Activated naive CD4-positive, alpha-beta T cell treated with anti-CD3 and anti-CD28 coated beads, Interleukin-2, amount 10 ng/mL, durations not matched to agents 7 days and 5 days (primary cell): ENCODE measurements around the gene MTHFS.

Experiments used
- CTCF ChIA-PET: fragments of 350-600 bp; sonication (Branson Sonifier 250); formaldehyde crosslinking; loops from one replicate; lab custom pipeline; 2021; ENCODE audit warnings: antibody characterized with exemption; lab: Charles Lee
- DNase-seq: peaks from one replicate; pipeline ENCODE4 v3.0.0-alpha.2; 2020
- H3K27ac Mint-ChIP-seq: one replicate; pipeline ENCODE4 v1.8.0; 2021; ENCODE audit warnings: mild to moderate bottlenecking, moderate library complexity, mixed read lengths
- H3K27me3 Mint-ChIP-seq: one replicate; pipeline ENCODE4 v1.8.0; 2021; ENCODE audit warnings: mild to moderate bottlenecking, mixed read lengths
- H3K36me3 Mint-ChIP-seq: one replicate; pipeline ENCODE4 v1.8.0; 2021; ENCODE audit warnings: mixed read lengths
- H3K4me1 Mint-ChIP-seq: one replicate; pipeline ENCODE4 v1.8.0; 2021; ENCODE audit warnings: mixed read lengths
- H3K4me3 Mint-ChIP-seq: one replicate; pipeline ENCODE4 v1.8.0; 2021; ENCODE audit warnings: mild to moderate bottlenecking, moderate library complexity, mixed read lengths
- H3K9me3 Mint-ChIP-seq: one replicate; pipeline ENCODE4 v1.8.0; 2021; ENCODE audit warnings: mixed read lengths

Gene MTHFS

DNA sequence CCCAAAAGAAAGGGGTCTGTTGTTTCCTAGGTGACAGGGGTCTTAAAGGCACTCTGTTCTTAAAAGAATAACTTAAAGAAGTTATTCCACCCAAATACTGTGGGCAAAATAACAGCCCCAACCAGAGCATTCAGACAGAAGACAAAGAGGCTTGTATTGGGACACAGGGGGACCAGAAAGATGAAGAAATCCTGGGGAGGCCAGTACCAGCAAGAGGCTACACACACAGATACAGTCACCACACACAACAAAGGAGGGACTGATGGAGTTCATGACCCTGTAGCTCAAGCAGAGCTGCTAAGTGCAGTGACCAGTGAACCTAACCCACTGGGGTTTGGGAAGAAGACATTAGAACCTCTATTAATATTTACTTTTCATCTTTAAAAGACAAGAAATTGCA, 59.0 kb downstream of the MTHFS start:
- Mint-ChIP-seq H3K9me3 (no peaks in the 10 kb centered on the region), H3K4me1 (no peaks in the 10 kb centered on the region), H3K27ac (no peak overlapping the region), H3K36me3 (peaks cover 28% of the 10 kb centered on the region), H3K27me3 (no peaks in the 10 kb centered on the region), H3K4me3 (no peak overlapping the region)
- DNase-seq, result no peak
- CTCF ChIA-PET, result interaction anchor here (0.8 to 1.5 kb wide), 2 partner anchors 12 to 1345 kb away, joined by 3 to 4 read pairs; no protein-coding TSS in a partner anchor

DNA sequence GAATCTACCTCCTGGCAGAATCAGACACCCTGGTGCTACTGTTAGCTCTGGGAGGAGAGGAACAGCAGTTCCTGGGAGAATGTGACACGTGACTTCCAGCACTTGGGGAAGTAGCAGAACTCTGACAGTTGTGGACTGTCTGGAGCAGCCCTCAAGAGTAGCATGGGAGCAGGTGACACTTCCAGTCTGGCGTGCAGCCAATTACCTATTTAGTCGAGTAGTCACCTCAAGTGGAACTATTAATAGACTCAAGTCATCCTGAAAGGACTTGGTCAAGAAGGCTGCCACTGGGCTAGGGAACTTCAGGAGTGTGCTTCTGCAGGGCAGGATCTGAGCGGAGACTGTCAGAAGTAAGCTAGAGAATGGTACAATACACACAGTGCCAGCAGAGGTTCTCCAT, 62.3 kb downstream of the MTHFS start:
- no peak for DNase-seq
- Mint-ChIP-seq H3K4me3 (no peak overlapping the region), H3K27ac (no peak overlapping the region), H3K27me3 (no peaks in the 10 kb centered on the region), H3K9me3 (no peaks in the 10 kb centered on the region), H3K36me3 (peaks cover 28% of the 10 kb centered on the region), H3K4me1 (peaks cover 7% of the 10 kb centered on the region)
- CTCF ChIA-PET, result interaction anchor here (1.6 kb wide), 1 partner anchor 20 kb away, joined by 6 read pairs; no protein-coding TSS in a partner anchor

DNA sequence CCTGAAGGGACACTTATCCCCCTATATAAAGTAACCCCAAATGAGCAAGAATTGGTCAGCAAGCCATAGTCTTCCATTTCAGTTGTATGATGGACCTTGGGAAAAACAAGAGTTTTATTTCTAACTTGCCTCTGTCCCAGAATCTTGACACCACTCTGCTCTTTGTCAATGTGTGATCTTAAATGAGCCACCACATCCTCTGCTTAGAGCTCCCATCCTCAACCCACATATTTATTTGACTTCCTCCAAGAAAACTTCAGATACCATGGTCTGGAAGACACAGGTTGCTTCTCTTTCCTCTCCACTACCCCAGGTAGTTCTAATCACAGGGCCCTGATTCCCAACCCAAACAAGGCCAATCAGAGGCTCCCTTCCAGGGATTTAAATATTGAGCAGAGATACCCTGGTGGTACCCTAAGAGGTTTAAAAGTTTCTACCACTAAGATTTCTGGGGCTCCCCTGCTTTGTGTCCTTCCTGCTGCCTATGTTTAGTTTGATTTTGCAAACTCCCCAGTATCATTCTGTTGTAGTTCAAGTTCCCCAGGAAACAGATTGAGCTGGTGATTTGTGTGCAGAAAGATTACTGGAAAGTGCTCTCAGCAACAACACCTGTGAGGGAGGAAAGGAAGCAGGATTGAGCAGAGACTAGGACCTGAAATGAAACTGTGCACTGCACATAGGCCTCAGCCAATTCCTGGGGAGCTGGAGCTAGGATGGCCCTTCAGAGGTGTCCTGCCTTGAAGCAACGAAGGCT, 64.3 kb downstream of the MTHFS start:
- H3K27ac Mint-ChIP-seq, result no peak overlapping the region
- H3K4me3 Mint-ChIP-seq, result no peak overlapping the region
- CTCF ChIA-PET, result interaction anchor here (1.2 to 1.6 kb wide), 2 partner anchors 17 to 21 kb away, joined by 4 to 8 read pairs; no protein-coding TSS in a partner anchor
- peaks cover 7% of the 10 kb centered on the region for H3K4me1 Mint-ChIP-seq
- H3K27me3 Mint-ChIP-seq, result no peaks in the 10 kb centered on the region
- H3K9me3 Mint-ChIP-seq, result no peaks in the 10 kb centered on the region
- peaks cover 22% of the 10 kb centered on the region for H3K36me3 Mint-ChIP-seq
- DNase-seq, result no peak

DNA sequence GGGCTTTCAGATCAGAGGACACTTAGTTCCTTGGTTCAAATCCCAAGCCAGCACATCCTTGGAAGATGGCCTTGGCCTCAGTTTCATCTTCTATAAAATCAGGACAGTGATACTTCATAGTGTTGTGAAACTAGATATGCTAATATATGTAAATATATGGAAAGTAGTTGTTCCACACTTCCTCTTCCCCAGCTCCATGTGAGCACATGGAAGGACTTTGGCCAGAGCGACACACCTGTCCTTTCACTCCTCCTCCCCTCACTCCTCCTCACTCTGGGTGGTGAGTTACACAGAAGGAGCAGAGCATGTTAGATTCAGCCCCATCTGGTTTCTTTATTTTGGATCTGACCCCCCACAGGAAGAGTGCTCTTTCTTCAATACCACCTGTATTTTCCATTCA, 65.2 kb downstream of the MTHFS start:
- peaks cover 18% of the 10 kb centered on the region for H3K36me3 Mint-ChIP-seq
- CTCF ChIA-PET, result no interaction called here
- H3K4me1 Mint-ChIP-seq, result peaks cover 7% of the 10 kb centered on the region
- no peak overlapping the region for H3K27ac Mint-ChIP-seq
- H3K9me3 Mint-ChIP-seq, result no peaks in the 10 kb centered on the region
- H3K4me3 Mint-ChIP-seq, result no peak overlapping the region
- DNase-seq, result no peak
- no peaks in the 10 kb centered on the region for H3K27me3 Mint-ChIP-seq

DNA sequence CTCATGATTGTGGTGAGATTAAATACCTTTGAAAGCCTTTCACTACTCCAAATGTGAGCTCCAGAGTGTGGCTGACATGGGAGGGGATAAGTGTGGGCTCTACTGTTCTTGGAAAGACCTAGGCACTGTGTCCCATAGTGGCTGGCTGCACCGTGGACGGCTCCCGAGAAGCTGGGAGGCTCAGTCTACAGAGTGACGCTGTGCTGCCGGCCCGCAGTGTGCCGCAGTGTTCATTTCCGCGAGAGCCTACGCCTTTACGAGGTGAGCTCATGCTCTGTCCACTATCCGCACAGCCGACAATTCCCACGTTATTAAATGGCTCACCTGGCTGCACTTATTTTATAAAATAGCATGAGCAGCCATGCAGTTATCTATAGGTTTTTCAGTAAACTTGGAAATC, 66.9 kb downstream of the MTHFS start:
- Mint-ChIP-seq H3K27me3 (no peaks in the 10 kb centered on the region), H3K9me3 (no peaks in the 10 kb centered on the region), H3K4me1 (peaks cover 7% of the 10 kb centered on the region), H3K36me3 (peaks cover 14% of the 10 kb centered on the region), H3K4me3 (no peak overlapping the region), H3K27ac (no peak overlapping the region)
- CTCF ChIA-PET, result no interaction called here
- DNase-seq, result no peak

DNA sequence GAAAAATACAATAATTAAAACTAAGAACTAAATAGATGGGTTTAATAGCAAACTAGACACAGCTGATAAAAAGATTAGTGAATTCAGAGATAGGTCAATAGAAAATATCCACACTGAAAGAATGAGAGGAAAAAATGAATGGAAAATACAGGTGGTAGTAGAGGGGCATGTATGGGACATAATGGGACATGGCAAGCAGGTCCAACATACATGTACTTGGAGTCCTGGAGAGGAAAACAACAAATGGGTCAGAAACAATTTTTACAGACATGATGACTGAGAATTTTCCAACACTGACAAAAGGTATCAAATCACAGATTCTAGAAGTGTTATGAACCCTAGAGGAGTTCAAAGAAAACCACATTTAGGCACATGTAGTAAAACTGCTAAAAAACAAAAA, 68.4 kb downstream of the MTHFS start:
- H3K27ac Mint-ChIP-seq, result no peak overlapping the region
- no peak overlapping the region for H3K4me3 Mint-ChIP-seq
- H3K9me3 Mint-ChIP-seq, result no peaks in the 10 kb centered on the region

DNA sequence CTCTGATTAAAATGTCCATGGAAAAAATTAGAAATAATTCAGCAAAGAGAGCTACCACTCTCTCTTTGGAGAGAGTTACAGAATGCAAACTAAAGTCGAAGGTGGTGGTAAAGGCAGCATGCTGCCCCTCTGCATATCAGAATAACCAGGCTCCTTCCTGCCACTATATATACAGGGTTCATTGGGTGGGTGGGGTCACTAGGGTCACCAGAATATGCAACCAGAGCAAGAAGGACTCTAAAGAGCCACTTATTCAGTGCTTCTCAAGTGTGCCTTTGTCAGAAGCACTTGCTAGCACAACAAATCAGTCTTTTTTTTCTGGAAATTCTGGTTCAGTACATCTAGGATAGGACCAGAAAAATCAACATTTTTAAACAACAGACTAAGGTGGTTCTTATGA, 70.0 kb downstream of the MTHFS start:
- peaks cover 2% of the 10 kb centered on the region for H3K36me3 Mint-ChIP-seq
- H3K27ac Mint-ChIP-seq, result no peak overlapping the region
- H3K27me3 Mint-ChIP-seq, result no peaks in the 10 kb centered on the region
- CTCF ChIA-PET, result no interaction called here
- H3K4me1 Mint-ChIP-seq, result no peaks in the 10 kb centered on the region
- no peaks in the 10 kb centered on the region for H3K9me3 Mint-ChIP-seq
- H3K4me3 Mint-ChIP-seq, result no peak overlapping the region
- no peak for DNase-seq

More for the DNA sequence above, 68.4 kb downstream of the MTHFS start:
- Mint-ChIP-seq H3K36me3 (peaks cover 6% of the 10 kb centered on the region), H3K27me3 (no peaks in the 10 kb centered on the region), H3K4me1 (peaks cover 7% of the 10 kb centered on the region)
- no peak for DNase-seq
- CTCF ChIA-PET, result no interaction called here

DNA sequence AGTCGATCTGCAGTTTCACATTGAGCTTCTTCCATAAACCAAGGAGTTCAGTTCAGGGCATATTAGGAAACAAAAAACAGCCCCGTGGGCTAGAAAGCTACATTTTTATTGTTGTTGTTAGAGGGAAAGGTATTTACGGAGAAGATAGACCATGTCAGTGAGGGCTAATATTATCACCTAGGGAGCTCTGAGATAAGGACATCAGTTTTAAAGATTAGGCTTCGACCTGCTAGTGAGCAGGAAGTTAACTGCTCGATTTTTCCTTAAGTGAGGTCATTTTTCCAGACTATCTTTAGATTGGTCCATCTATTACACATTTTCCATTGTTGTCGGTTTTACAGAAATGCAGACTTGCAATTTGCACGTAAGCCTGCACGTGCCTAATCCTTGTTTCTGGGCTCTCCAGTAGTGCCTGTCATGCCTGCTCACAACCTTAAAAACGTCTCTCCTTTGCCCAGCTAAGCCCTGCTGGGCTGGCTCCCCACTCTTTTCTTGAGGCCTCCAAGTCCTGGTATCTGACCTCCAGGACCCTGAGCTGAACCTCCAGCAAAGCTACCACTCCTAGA, 72.6 kb downstream of the MTHFS start:
- no peak for DNase-seq
- H3K4me1 Mint-ChIP-seq, result no peaks in the 10 kb centered on the region
- no peaks in the 10 kb centered on the region for H3K36me3 Mint-ChIP-seq
- H3K27ac Mint-ChIP-seq, result no peak overlapping the region
- peaks cover 4% of the 10 kb centered on the region for H3K27me3 Mint-ChIP-seq
- no peak overlapping the region for H3K4me3 Mint-ChIP-seq
- CTCF ChIA-PET, result no interaction called here
- H3K9me3 Mint-ChIP-seq, result peaks cover 8% of the 10 kb centered on the region

DNA sequence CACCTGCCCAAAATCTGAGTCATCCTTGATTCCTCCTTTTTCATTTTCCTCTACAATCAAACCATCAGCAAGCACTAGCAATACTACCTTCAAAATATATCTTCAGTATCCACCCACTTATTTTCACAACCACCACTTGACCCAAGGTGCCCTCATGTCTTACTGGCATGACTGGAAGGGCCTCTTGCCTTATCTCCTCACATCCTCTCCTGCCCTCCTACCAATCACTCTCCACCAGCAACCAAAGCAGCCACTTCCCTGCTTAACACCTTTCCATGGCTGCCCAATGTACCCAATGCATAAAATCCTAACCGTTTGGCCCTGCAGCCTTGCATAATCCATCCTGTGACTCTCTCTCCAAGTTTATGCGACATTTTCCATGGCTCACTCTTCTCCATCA, 76.0 kb downstream of the MTHFS start:
- CTCF ChIA-PET, result no interaction called here
- Mint-ChIP-seq H3K27me3 (peaks cover 4% of the 10 kb centered on the region), H3K4me1 (no peaks in the 10 kb centered on the region), H3K9me3 (peaks cover 8% of the 10 kb centered on the region), H3K36me3 (no peaks in the 10 kb centered on the region), H3K4me3 (no peak overlapping the region), H3K27ac (no peak overlapping the region)
- DNase-seq, result no peak

DNA sequence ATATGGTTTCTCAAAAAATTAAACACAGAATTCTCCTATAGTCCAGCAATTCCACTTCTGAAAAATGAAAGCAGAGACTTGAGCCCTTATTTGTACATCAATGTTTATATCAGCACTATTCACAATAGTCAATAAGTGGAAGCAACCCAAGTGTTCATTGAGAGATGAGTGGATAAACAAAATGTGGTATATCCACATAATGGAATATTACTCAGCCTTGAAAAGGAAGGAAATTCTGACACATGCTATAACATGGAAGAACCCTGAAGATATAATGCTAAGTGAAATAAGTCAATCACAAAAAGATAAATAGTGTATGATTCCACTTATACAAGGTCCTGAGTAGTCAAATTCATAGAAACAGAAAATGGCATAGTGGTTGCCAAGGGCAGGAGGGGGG, 76.6 kb downstream of the MTHFS start:
- Mint-ChIP-seq H3K4me1 (no peaks in the 10 kb centered on the region), H3K9me3 (peaks cover 8% of the 10 kb centered on the region), H3K36me3 (no peaks in the 10 kb centered on the region), H3K27me3 (peaks cover 4% of the 10 kb centered on the region), H3K27ac (no peak overlapping the region), H3K4me3 (no peak overlapping the region)
- CTCF ChIA-PET, result no interaction called here
- DNase-seq, result no peak

DNA sequence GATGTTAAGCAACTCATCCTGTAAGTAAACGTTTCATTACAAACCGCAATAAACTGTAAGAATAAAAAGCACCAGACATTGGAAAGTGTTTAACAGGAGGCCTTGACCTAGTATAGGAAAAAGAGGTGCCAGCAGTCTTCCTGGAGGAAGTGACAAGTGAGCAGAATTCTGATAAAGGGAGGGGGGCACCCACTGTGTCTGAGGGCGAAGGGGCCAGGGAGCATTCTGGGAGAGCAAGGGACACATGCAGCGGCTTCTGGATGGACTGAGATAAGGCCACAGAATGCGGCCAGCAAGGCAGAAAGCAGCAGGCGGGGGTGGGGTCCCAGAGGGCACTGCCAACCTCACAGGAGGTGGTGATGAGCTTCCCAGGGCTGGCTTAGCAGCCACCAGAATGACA, 80.2 kb downstream of the MTHFS start:
- no peak overlapping the region for H3K4me3 Mint-ChIP-seq
- CTCF ChIA-PET, result no interaction called here
- H3K9me3 Mint-ChIP-seq, result peaks cover 8% of the 10 kb centered on the region
- peaks cover 8% of the 10 kb centered on the region for H3K27me3 Mint-ChIP-seq
- no peaks in the 10 kb centered on the region for H3K36me3 Mint-ChIP-seq
- DNase-seq, result no peak
- no peaks in the 10 kb centered on the region for H3K4me1 Mint-ChIP-seq
- no peak overlapping the region for H3K27ac Mint-ChIP-seq

DNA sequence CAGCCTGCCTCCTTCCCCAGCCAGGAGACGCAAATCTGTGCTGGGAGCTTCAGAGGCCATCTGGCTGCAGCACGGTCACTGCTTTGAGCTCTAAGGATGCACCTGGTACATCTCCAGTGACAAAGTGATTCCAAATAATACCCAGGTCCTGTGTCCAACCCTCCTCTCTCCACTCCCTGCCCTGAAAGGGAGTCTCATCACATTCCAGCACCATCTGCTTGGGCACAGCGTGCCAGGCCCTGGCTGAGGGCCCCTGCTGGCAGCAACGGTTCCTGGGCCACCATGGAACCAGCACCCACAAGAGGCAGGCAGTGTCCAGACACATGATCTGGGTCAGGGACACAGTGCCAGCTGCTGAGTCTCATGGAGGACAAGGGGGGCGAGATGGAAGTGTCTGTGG, 81.3 kb downstream of the MTHFS start:
- Mint-ChIP-seq H3K27ac (no peak overlapping the region), H3K36me3 (no peaks in the 10 kb centered on the region), H3K4me3 (no peak overlapping the region), H3K27me3 (peaks cover 8% of the 10 kb centered on the region), H3K9me3 (peaks cover 8% of the 10 kb centered on the region), H3K4me1 (no peaks in the 10 kb centered on the region)
- CTCF ChIA-PET, result no interaction called here
- no peak for DNase-seq

DNA sequence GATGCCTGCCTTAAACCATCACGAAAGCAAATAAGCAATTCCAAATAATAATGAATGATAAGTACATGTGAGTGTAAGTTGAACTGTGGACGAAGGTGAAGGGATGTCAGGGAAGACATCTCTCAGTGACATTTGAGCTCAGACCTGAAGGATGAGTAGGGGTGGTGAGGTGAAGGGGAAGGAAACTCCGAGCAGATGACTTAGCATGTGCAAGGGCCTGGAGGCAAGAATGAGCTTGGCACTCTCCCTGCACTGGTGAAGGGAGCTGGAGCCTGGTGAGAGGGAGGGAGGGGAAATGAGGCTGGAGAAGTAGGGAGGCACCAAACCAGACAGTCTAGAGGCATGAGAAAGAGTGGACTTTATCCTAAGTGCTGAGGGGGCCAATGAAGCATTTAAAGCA, 84.3 kb downstream of the MTHFS start:
- Mint-ChIP-seq H3K4me1 (no peaks in the 10 kb centered on the region), H3K27me3 (peaks cover 9% of the 10 kb centered on the region), H3K27ac (no peak overlapping the region), H3K4me3 (no peak overlapping the region), H3K9me3 (no peaks in the 10 kb centered on the region), H3K36me3 (no peaks in the 10 kb centered on the region)
- CTCF ChIA-PET, result no interaction called here
- no peak for DNase-seq

DNA sequence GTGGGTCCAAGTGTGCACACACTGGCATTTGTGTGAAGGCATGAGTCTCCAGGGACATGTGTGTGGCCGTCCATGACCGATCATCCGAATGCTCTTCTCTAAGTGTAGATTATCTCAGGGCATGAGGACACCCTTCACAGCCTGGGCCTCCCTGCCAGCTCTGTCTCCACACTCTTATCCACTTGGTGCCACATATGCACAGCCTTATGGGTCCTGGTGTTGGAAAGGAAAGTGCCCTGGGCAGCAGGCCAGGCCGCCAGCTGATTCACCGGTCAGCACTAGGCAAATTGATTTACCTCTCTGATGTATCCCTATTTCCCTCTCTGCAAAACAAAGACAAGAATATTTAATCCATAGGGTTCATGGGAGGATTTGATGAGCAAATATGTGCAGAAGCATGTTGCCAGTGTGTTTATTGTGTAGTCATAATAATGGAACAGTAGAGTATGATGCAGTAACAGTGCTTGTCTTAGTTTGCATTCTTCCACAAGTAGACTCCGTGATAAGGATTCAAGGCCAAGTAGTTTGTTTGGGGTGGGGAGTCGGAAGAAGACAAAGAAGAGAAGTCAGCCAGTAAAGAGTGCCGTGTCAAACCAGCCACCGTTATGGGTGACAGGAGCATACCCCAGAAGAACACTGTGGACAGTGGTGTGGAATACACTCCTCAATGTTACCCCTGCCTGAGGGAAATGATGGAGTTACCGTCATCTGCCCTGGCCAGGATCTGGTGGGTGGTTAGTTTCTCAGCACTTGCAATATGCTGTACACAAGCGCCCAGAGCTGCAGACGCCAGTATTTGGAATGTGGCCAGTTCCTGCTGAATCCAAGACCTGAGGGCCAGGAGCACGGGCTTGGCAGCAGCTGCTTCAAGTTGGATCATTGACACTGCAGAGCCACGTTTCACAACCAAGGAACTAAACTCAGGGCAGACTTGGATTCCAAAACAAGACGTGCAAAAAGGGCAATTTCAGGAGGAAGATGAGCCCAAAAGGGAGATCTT, 85.1 kb downstream of the MTHFS start:
- peaks cover 9% of the 10 kb centered on the region for H3K27me3 Mint-ChIP-seq
- no peak overlapping the region for H3K4me3 Mint-ChIP-seq
- no peak overlapping the region for H3K27ac Mint-ChIP-seq
- CTCF ChIA-PET, result no interaction called here
- H3K9me3 Mint-ChIP-seq, result no peaks in the 10 kb centered on the region
- no peak for DNase-seq
- H3K4me1 Mint-ChIP-seq, result no peaks in the 10 kb centered on the region
- H3K36me3 Mint-ChIP-seq, result no peaks in the 10 kb centered on the region
